ENCODE data around the gene LEFTY2.
"Not testable (repeated sequence)": the region's sequence is repeated elsewhere in the genome, so short reads cannot be mapped to it uniquely, and the experiment has no call there.

LEFTY2 gene

GRCh38 chr1:225942574-225942973, 1.6 kb upstream of the LEFTY2 start:
- no peak overlapping the region for H2BK120ac ChIP-seq (ENCODE audit: low read depth, low read length)
- no peak overlapping the region for H2BK12ac ChIP-seq (ENCODE audit: low read length in 2 of 2)
- no peaks in the 10 kb centered on the region for H3K79me1 ChIP-seq (replicated peaks; ENCODE audit: low read length, poor library complexity, severe bottlenecking)
- no peak overlapping the region for H2AFZ ChIP-seq (ENCODE audit: low read depth, low read length)
- no peak overlapping the region for H3K18ac ChIP-seq (ENCODE audit: low read depth in 1 of 2, low read length in 2 of 2)
- H2BK15ac ChIP-seq (ENCODE audit: low read depth, poor library complexity, severe bottlenecking): no peak overlapping the region
- 65% methylated on average over 7 of the region's 7 CpGs for WGBS
- H3K4me3 ChIP-seq (ENCODE audit: insufficient read depth in 1 of 2, low read depth in 1 of 2, low read length in 2 of 2): no peak overlapping the region
- no peak overlapping the region for H3K14ac ChIP-seq (ENCODE audit: low read length in 2 of 2)
- H2BK5ac ChIP-seq (ENCODE audit: low read depth, low read length, poor library complexity, severe bottlenecking): no peak overlapping the region
- H3K4me1 ChIP-seq (ENCODE audit: control insufficient read depth, insufficient read depth, low read depth, low read length): peaks cover 2% of the 10 kb centered on the region
- H3K4me2 ChIP-seq (ENCODE audit: low read length, poor library complexity, severe bottlenecking): no peak overlapping the region
- no peak overlapping the region for H4K91ac ChIP-seq (ENCODE audit: low read length)
- H3K36me3 ChIP-seq (ENCODE audit: control insufficient read depth in 1 of 2, insufficient read depth in 2 of 2, low read depth in 1 of 2, low read length in 2 of 2): no peaks in the 10 kb centered on the region
- DNase-seq: no peak
- H3K9ac ChIP-seq (ENCODE audit: low read length): no peak overlapping the region
- H3K27ac ChIP-seq (ENCODE audit: low read length, poor library complexity, severe bottlenecking): no peak overlapping the region
- H3K9me3 ChIP-seq (ENCODE audit: control insufficient read depth, low read length): no peaks in the 10 kb centered on the region
- H2AK5ac ChIP-seq (ENCODE audit: low read length, severe bottlenecking): no peak overlapping the region
- H3K23ac ChIP-seq (ENCODE audit: low read length in 2 of 2): no peak overlapping the region
- no peak overlapping the region for H4K8ac ChIP-seq (ENCODE audit: low read length)
- no peak overlapping the region for H3K4ac ChIP-seq (ENCODE audit: low read depth in 1 of 2, low read length in 2 of 2)
- peaks cover 10 to 35% of the 10 kb centered on the region in 2 experiments for H3K27me3 ChIP-seq (ENCODE audit: control insufficient read depth in 1 of 2, insufficient read depth in 1 of 2, low read length in 2 of 2)

GRCh38 chr1:225941942-225942222, 862 bp upstream of the LEFTY2 start:
- Histone ChIP-seq H3K18ac (ENCODE audit: low read depth in 1 of 2, low read length in 2 of 2) (no peak overlapping the region), H3K4ac (ENCODE audit: low read depth in 1 of 2, low read length in 2 of 2) (no peak overlapping the region), H3K23ac (ENCODE audit: low read length in 2 of 2) (no peak overlapping the region), H3K79me1 (replicated peaks; ENCODE audit: low read length, poor library complexity, severe bottlenecking) (no peaks in the 10 kb centered on the region), H3K4me3 (ENCODE audit: insufficient read depth in 1 of 2, low read depth in 1 of 2, low read length in 2 of 2) (no peak overlapping the region), H3K4me2 (ENCODE audit: low read length, poor library complexity, severe bottlenecking) (no peak overlapping the region), H2BK120ac (ENCODE audit: low read depth, low read length) (no peak overlapping the region), H2AK5ac (ENCODE audit: low read length, severe bottlenecking) (no peak overlapping the region), H3K4me1 (ENCODE audit: control insufficient read depth, insufficient read depth, low read depth, low read length) (peaks cover 2% of the 10 kb centered on the region), H3K9me3 (ENCODE audit: control insufficient read depth, low read length) (no peaks in the 10 kb centered on the region), H4K91ac (ENCODE audit: low read length) (no peak overlapping the region), H3K27ac (ENCODE audit: low read length, poor library complexity, severe bottlenecking) (no peak overlapping the region), H2BK15ac (ENCODE audit: low read depth, poor library complexity, severe bottlenecking) (no peak overlapping the region), H3K9ac (ENCODE audit: low read length) (no peak overlapping the region), H2AFZ (ENCODE audit: low read depth, low read length) (no peak overlapping the region), H3K14ac (ENCODE audit: low read length in 2 of 2) (no peak overlapping the region), H3K27me3 (ENCODE audit: control insufficient read depth in 1 of 2, insufficient read depth in 1 of 2, low read length in 2 of 2) (peaks cover 7 to 30% of the 10 kb centered on the region in 2 experiments), H3K36me3 (ENCODE audit: control insufficient read depth in 1 of 2, insufficient read depth in 2 of 2, low read depth in 1 of 2, low read length in 2 of 2) (no peaks in the 10 kb centered on the region), H4K8ac (ENCODE audit: low read length) (no peak overlapping the region), H2BK5ac (ENCODE audit: low read depth, low read length, poor library complexity, severe bottlenecking) (no peak overlapping the region), H2BK12ac (ENCODE audit: low read length in 2 of 2) (no peak overlapping the region)
- 67% methylated on average over 1 of the region's 1 CpG for WGBS
- no peak for DNase-seq

GRCh38 chr1:225940385-225941151, 452 bp downstream of the LEFTY2 start:
- H3K79me1 ChIP-seq (replicated peaks; ENCODE audit: low read length, poor library complexity, severe bottlenecking): no peaks in the 10 kb centered on the region
- no peak overlapping the region for H3K4me2 ChIP-seq (ENCODE audit: low read length, poor library complexity, severe bottlenecking)
- no peaks in the 10 kb centered on the region for H3K36me3 ChIP-seq (ENCODE audit: control insufficient read depth in 1 of 2, insufficient read depth in 2 of 2, low read depth in 1 of 2, low read length in 2 of 2)
- no peak overlapping the region for H4K91ac ChIP-seq (ENCODE audit: low read length)
- H3K9ac ChIP-seq (ENCODE audit: low read length): no peak overlapping the region
- no peak overlapping the region for H4K8ac ChIP-seq (ENCODE audit: low read length)
- 93% methylated on average over 25 of the region's 25 CpGs for WGBS
- H3K14ac ChIP-seq (ENCODE audit: low read length in 2 of 2): no peak overlapping the region
- no peak overlapping the region for H2BK12ac ChIP-seq (ENCODE audit: low read length in 2 of 2)
- DNase-seq: no peak
- H3K9me3 ChIP-seq (ENCODE audit: control insufficient read depth, low read length): no peaks in the 10 kb centered on the region
- no peak overlapping the region for H3K18ac ChIP-seq (ENCODE audit: low read depth in 1 of 2, low read length in 2 of 2)
- no peak overlapping the region for H2BK15ac ChIP-seq (ENCODE audit: low read depth, poor library complexity, severe bottlenecking)
- no peak overlapping the region for H2BK5ac ChIP-seq (ENCODE audit: low read depth, low read length, poor library complexity, severe bottlenecking)
- no peak overlapping the region for H2AK5ac ChIP-seq (ENCODE audit: low read length, severe bottlenecking)
- no peak overlapping the region for H2BK120ac ChIP-seq (ENCODE audit: low read depth, low read length)
- no peak overlapping the region for H3K27ac ChIP-seq (ENCODE audit: low read length, poor library complexity, severe bottlenecking)
- H3K4me1 ChIP-seq (ENCODE audit: control insufficient read depth, insufficient read depth, low read depth, low read length): peaks cover 2% of the 10 kb centered on the region
- H3K4me3 ChIP-seq (ENCODE audit: insufficient read depth in 1 of 2, low read depth in 1 of 2, low read length in 2 of 2): no peak overlapping the region
- no peak overlapping the region for H2AFZ ChIP-seq (ENCODE audit: low read depth, low read length)
- H3K23ac ChIP-seq (ENCODE audit: low read length in 2 of 2): peak overlapping the region in 1 of 2 experiments; percentile 9
- H3K27me3 ChIP-seq (ENCODE audit: control insufficient read depth in 1 of 2, insufficient read depth in 1 of 2, low read length in 2 of 2): peaks cover 0 to 22% of the 10 kb centered on the region in 2 experiments
- H3K4ac ChIP-seq (ENCODE audit: low read depth in 1 of 2, low read length in 2 of 2): no peak overlapping the region

GRCh38 chr1:225939939-225940310, 1.1 kb downstream of the LEFTY2 start:
- H3K23ac ChIP-seq (ENCODE audit: low read length in 2 of 2); H2AFZ ChIP-seq (ENCODE audit: low read depth, low read length); H2BK120ac ChIP-seq (ENCODE audit: low read depth, low read length); H2BK5ac ChIP-seq (ENCODE audit: low read depth, low read length, poor library complexity, severe bottlenecking); H3K14ac ChIP-seq (ENCODE audit: low read length in 2 of 2); H3K36me3 ChIP-seq (ENCODE audit: control insufficient read depth in 1 of 2, insufficient read depth in 2 of 2, low read depth in 1 of 2, low read length in 2 of 2); H3K4me2 ChIP-seq (ENCODE audit: low read length, poor library complexity, severe bottlenecking); H3K18ac ChIP-seq (ENCODE audit: low read depth in 1 of 2, low read length in 2 of 2); H3K4me3 ChIP-seq (ENCODE audit: insufficient read depth in 1 of 2, low read depth in 1 of 2, low read length in 2 of 2); H3K27ac ChIP-seq (ENCODE audit: low read length, poor library complexity, severe bottlenecking); DNase-seq; H2AK5ac ChIP-seq (ENCODE audit: low read length, severe bottlenecking); H3K9ac ChIP-seq (ENCODE audit: low read length); H3K79me1 ChIP-seq (replicated peaks; ENCODE audit: low read length, poor library complexity, severe bottlenecking); H3K4ac ChIP-seq (ENCODE audit: low read depth in 1 of 2, low read length in 2 of 2); H4K91ac ChIP-seq (ENCODE audit: low read length); H4K8ac ChIP-seq (ENCODE audit: low read length); H3K9me3 ChIP-seq (ENCODE audit: control insufficient read depth, low read length); H3K4me1 ChIP-seq (ENCODE audit: control insufficient read depth, insufficient read depth, low read depth, low read length); H2BK12ac ChIP-seq (ENCODE audit: low read length in 2 of 2): not testable (repeated sequence)
- peaks cover 0 to 20% of the 10 kb centered on the region in 2 experiments for H3K27me3 ChIP-seq (ENCODE audit: control insufficient read depth in 1 of 2, insufficient read depth in 1 of 2, low read length in 2 of 2)
- H2BK15ac ChIP-seq (ENCODE audit: low read depth, poor library complexity, severe bottlenecking): peak overlapping the region; percentile 65
- WGBS: 67% methylated on average over 8 of the region's 8 CpGs

Data from mesenchymal stem cell (in vitro differentiated cells and primary cell).